ENCODE results near the gene PHACTR4.

DNA sequence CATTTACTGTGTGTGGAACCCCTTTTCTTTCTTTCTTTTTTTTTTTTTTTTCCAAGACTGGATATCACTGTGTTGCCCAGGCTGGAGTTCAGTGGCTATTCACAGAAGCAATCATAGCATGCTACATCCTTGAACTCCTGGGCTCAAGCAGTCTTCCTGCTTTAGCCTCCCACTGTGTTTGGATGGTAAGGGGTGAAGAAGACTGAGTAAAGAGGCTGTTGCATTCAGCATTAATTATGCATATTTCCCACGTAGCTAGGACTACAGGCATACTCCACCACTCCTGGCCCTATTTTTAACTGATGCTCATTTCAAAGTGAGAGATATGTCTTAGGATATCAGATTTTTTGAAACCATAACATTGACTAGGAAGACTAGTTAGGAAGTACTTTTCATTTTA is 39.5 kb downstream of the PHACTR4 start:
- TF ChIP-seq, protein P1, sequence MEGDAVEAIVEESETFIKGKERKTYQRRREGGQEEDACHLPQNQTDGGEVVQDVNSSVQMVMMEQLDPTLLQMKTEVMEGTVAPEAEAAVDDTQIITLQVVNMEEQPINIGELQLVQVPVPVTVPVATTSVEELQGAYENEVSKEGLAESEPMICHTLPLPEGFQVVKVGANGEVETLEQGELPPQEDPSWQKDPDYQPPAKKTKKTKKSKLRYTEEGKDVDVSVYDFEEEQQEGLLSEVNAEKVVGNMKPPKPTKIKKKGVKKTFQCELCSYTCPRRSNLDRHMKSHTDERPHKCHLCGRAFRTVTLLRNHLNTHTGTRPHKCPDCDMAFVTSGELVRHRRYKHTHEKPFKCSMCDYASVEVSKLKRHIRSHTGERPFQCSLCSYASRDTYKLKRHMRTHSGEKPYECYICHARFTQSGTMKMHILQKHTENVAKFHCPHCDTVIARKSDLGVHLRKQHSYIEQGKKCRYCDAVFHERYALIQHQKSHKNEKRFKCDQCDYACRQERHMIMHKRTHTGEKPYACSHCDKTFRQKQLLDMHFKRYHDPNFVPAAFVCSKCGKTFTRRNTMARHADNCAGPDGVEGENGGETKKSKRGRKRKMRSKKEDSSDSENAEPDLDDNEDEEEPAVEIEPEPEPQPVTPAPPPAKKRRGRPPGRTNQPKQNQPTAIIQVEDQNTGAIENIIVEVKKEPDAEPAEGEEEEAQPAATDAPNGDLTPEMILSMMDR (IDR thresholded peaks at IDR 0.05): no peak
- TF ChIP-seq POLR2A (IDR thresholded peaks at IDR 0.05): no peak
- no peak for TF ChIP-seq POLR2AphosphoS5 (IDR thresholded peaks at IDR 0.05)
